ENCODE results near the gene ZNF367.

GRCh38 chr9:96447406-96447805 is 29.2 kb upstream of the ZNF367 start:
- no peak for TF ChIP-seq POLR2AphosphoS5 (IDR thresholded peaks at IDR 0.05; ENCODE audit: insufficient read depth in 1 of 2, low read depth in 1 of 2)
- no peak for TF ChIP-seq CTCF (IDR thresholded peaks at IDR 0.05)
- TF ChIP-seq POLR2A (IDR thresholded peaks at IDR 0.05): no peak

Measured in vagina (tissue), 2 donors.